ENCODE data around the gene WAC. TPM values are rescaled to one million over a fixed set of nuclear protein-coding genes. Genes with fewer than 3 reads are reported as not detected.
"Not testable (repeated sequence)": the region's sequence is repeated elsewhere in the genome, so short reads cannot be mapped to it uniquely, and the experiment has no call there.

WAC gene, protein sequence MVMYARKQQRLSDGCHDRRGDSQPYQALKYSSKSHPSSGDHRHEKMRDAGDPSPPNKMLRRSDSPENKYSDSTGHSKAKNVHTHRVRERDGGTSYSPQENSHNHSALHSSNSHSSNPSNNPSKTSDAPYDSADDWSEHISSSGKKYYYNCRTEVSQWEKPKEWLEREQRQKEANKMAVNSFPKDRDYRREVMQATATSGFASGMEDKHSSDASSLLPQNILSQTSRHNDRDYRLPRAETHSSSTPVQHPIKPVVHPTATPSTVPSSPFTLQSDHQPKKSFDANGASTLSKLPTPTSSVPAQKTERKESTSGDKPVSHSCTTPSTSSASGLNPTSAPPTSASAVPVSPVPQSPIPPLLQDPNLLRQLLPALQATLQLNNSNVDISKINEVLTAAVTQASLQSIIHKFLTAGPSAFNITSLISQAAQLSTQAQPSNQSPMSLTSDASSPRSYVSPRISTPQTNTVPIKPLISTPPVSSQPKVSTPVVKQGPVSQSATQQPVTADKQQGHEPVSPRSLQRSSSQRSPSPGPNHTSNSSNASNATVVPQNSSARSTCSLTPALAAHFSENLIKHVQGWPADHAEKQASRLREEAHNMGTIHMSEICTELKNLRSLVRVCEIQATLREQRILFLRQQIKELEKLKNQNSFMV
- total RNA-seq, result 107 TPM
- long read RNA-seq, full-length matches to known transcripts, result 7 of 64 reads
- long read RNA-seq, partial matches to known transcripts, result 27 of 64 reads
- long read RNA-seq, other reads (novel, unspliced or antisense), result 30 of 64 reads

DNA sequence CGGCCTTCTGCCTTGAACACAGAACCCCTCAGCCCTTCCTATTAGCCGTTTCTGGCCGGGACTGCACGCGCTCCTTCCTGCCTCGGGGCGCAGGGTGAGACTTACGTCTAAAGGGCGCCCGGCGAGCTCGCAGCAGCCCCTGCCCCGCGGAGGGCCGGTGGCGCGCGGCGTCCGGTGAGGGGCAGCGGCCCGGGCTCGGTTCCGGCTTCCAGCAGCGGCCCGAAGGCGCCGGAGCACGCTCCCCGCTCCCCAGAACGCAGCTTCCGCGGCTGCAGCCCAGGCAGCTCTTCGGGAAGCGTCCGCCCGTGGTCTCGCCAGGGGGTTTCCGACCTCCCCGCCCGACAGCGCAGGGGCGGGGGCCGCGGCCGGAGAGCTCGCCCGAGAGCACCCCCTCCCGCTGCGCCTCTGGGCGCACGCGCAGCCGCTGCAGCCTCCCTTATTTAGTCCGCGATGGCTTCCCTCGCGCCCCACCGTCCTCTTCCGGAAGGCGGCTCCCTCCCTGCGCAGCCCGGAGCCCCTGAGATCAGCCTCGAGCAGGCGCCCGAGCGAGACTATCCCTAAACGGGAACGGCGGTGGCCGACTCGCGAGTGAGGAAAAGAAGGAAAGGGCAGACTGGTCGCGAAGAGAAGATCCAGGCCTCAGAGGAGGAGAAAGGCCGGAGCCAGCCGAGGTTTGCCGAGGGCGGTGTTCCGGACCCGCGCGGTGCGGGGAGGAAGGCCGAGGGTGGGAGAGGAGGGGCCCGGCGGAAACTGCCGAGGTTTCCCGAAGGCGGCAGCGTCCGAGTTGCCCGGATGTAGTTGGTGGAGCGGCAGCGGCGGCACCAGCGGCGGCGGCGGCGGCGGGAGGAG is at the start of gene WAC:
TSS of gene WAC (plus strand) at position 782 of the 849 bp plus-strand sequence. CDS start 462 bp downstream, outside the sequence.
- peak; percentile 100 for DNase-seq (ENCODE audit: low spot score)

DNA sequence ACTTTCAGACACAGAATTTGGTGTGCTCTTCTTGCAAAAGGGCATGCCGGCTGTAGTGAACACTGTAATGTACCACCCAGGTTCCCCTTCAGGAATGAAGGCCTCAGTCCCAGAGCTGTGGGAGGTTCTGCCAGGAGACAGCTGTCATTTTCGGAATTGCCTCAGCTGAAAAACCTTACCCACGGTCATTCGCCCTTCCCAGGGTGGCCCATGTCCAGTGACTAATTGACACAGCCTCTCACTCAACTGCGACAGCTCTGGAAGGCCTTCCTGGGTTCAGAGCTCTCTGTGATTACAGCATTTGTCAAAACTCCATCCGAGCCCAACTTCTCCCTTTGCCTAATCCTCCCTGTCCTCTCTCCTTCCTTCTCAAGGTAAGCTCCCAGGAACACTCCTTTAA is 43.7 kb upstream of the WAC start:
- no peak for DNase-seq (ENCODE audit: low spot score)

DNA sequence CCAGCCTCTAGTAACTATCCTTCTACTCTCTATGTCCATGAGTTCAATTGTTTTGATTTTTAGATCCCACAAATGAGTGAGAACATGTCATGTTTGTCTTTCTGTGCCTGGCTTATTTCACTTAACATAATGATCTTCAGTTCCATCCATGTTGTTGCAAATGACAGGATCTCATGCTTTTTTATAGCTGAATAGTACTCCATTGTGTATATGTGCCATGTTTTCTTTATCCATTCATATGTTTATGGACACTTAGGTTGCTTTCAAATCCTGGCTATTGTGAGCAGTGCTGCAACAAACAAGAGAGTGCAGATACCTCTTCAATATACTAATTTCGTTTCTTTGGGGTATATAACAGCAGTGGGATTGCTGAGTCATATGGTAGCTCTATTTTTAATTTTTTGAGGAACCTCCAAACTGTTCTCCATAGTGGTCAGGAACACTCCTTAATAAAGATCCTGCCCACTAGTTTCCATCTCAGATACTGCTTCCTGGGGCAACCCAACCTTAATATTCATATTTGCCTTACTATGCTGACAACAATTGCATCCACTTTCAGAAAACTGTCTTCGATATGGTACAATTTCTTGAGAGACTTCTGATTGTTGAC is 42.6 kb upstream of the WAC start:
- not testable (repeated sequence) for DNase-seq (ENCODE audit: low spot score)

DNA sequence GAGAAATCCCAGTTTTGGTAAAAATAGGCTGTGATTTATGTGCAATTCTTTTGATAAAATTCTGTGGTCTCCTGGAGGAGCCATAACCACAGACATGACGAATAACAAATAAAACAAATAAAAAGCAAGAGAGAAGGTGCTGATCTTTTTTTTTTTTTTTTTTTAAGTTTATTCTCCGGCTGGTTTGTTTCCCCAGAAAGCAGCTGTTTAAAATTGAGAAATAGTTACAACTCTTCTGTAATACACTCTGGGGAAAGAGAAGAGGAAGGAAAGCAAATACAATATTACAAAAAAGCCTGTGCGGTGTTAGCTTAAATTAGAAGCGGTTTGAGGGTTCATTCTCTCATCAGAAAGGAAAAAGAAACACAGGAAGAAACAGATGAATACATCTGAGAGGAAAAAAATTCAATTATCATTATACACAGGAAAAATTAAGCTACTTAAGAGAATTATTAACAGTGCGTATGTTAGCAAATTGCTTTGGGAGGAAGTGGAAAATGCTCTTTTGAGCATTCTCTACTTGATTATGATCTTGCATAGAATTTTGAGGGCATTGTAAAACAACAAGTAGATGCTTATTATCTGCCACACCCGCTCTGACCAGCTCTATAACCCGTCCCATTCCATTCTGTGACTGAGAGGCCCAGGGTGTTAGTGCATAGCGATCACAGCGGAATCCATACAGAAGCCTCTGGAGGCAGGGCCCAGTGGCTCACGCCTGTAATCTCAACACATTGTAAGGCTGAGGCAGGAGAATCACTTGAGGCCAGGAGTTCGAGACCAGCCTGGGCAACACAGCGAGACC is 40.6 kb upstream of the WAC start:
- no peak for DNase-seq (ENCODE audit: low spot score)

DNA sequence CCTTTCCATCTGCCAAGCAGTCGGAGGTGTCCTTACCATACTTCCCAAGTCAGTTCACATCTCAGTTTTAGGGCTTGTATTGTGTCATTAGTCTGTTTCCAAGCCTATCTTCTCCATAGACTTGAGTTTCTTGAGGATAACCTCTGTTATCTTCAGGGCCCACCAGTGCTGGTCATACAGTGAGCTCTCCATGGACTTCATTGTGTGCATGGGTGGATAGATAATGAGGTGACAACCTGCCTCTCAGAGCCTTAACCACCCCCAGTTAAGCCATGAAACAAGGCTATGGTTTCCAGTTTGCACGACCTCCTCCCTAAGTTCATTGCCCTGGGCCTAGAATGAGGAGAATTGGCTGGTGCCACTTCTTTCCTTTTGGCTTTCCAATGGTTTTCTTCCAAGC is 38.5 kb upstream of the WAC start:
- DNase-seq (ENCODE audit: low spot score), result no peak

DNA sequence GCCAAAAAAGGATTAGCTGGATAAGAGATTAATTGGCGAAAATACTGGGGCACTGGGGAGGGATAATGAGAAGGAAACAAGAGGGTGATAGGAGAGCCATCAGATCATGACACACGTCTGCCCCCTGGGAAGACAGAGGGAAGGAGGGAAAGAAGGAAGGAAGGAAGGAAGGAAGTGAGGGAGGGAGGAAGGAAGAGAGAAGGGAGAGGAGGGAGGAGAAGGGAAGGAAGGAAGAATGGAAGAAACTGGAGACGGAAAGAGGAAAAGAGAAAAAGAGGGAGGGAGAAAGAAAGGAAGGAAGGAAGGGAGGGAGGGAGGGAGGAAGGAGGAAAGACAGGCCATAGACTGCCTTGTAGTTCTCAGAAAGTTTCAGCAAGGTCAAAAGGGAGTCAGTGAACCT is 37.8 kb upstream of the WAC start:
- DNase-seq (ENCODE audit: low spot score), result no peak

DNA sequence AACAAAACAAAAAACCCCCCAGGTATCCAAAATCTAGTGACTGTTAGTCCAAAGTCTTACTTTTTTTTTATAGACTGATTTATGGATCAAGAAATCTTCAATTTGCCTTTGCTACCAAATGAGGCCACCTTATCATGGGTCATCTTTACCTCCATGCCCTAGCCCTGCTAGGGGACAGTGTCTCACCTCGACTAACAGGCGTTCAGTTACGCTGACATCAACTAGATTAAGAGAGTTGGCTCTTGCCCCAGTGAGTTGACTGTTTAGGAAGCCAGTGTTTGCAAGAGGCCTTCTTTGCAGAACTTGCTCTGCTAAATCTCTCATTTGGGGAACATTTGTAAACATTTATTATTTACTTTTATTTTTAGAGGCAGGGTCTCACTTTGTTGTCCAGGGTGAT is 36.9 kb upstream of the WAC start:
- DNase-seq (ENCODE audit: low spot score), result no peak

DNA sequence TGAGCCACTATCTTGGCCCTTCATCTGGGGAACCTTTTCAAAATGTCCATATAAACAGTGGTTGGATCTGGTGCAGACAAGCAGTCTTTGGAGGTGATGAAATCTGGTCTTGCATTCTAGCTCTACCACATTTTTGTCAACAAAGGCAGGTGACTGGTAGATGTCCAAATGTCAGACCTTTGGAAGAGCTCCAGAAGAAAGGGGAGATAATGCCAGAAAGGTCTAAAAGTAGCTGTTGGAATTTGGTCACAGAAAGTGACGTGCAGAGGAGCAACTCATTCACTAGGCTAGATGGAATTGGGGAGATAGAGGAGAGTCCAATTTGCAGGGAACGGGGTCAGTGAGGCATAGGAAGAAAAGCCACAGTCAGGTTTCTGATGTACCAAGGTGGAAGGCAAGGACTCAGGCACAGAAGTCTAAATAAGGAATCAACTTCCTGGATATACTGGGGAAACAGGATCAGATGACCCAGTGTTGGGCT is 36.4 kb upstream of the WAC start:
- no peak for DNase-seq (ENCODE audit: low spot score)

DNA sequence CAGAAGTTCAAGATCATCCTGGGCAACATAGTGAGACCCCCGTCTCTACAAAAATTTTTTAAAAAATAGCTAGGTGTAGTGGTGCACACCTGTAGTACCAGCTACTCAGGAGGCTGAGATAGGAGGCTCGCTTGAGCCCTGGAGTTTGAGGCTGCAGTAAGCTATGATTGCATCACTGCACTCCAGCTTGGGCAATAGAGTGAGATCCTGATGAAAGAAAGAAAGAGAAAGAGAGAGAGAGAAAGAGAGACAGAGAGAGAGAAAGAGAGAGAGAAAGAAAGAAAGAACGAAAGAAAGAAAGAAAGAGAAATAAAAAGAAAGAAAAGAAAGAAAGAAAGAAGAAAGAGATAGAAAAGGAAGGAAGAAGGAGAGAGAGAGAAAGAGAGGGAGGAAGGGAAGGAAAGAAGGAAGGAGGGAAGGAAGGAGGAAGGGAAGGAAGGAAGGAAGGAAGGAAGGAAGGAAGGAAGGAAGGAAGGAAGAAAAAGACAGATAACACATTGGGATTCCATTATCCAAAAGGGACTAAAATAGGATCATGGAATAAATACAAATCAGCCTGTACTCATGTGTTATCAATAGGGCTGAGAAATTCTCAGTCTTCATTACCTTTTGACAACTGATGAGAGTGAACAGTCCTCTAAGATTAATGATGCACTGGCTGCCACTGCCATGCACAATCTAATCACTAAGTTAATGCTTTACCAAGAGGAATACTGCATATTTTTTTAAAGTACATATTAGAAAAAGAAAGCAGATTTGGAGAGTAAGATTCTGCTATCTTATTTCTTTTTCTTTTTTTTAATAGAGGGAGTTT is 35.4 kb upstream of the WAC start:
- DNase-seq (ENCODE audit: low spot score), result no peak

DNA sequence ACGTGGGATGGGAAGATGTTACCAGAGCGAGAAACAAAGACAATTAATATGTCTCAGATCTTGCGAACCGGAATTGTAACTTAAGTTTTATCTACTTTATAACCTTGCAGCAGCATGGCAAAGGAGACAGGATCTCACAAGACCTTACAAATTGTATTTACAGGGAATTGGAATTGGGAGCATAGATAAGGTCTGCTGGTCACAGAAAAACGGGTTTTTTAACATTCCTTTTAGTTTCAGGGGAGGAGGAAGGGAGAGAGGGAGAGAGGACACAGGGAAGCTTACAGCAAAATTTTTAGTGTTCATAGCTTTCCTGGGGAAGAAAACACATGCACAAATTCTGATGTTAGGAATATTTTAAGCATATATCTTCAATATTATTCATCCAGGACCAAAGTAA is 32.7 kb upstream of the WAC start:
- DNase-seq (ENCODE audit: low spot score), result not testable (repeated sequence)

DNA sequence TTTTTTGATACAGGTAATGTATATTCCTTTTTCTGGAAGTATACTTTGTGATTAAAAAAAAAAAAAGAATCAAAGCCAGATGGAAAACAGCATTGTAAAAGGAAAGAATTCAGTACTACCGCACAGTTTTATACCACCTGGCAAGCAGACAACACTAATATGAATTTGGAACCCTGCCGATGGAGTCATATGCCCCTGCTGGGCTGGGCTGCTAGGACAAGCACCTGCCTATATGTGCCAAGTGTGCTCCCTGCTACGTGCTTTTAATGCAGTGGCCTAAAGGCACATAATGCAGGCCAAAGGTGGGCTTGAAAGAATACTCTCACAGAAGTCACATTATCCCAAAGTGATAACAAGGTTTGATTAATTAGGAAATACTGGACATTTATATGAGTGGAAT is 29.8 kb upstream of the WAC start:
- DNase-seq (ENCODE audit: low spot score), result no peak

DNA sequence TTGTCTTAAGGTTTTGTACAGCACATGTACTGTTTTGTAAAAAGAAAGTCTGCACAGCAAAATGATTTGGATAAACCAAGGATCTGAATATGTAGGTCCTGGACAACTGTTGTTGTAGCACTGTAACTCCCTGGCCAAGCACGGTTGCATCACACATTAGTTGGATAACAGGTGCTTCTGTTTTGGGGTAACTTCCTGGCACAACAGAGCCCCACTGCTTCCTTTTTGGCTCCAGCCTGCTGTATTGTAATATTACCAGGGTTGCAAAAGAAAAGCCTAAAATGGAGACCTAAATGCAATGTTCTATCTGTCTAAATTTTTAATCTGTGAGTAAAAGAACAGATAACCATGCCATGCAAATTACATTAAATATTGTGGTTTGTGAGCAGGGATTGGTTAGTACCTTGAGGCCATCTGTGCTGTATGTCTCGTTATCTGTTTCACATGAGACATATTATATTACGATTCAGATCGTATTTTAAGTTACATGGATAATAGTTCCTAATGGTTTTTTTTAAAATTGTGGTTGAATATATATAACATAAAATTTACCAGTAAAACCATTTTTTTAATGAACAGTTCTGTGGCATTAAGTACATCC is 27.5 kb upstream of the WAC start:
- DNase-seq (ENCODE audit: low spot score), result no peak

DNA sequence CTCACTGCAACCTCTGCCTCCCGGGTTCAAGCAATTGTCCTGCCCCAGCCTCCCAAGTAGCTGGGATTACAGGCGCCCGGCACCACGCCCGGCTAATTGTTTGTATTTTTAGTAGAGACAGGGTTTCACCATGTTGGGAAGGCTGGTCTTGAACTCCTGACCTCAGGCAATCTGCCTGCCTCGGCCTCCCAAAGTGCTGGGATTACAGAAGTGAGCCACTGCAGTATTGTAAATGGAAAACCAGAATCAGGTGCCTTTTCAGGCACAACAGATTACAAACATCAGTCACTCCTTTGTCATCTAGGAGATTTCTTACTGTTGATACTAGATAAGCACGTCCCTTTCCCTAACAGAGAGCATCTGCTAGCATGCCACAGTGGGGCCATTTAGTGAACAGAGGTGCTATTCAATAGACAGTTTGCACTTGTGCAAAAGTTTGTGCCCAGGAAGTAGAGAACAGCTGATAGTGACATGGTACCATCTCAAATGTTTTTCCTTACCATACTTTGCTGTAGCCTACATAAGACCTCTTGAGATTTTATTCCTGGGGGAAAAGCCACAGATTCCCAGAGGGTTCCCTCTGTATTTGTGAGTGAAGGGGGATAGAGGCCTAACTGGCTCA is 24.5 kb upstream of the WAC start:
- DNase-seq (ENCODE audit: low spot score), result no peak

DNA sequence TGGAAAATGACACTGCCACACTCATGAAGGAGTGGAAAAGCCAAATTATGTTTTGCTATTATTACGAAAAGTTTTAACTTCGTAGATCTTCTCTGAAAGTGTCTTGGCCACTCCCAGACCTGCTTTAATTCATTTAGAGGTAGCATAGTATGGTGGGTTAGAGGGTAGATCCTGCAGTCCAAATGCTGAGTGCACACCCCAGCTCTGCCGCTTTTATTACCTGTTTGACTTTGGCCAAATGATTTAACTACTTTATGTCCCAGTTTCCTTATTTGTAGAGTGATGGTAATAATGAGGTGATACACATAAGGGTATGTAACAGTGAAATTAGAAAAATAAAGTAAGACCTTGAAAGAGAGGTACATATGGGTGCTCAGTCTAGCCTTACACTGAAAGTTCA is 23.6 kb upstream of the WAC start:
- DNase-seq (ENCODE audit: low spot score), result no peak

DNA sequence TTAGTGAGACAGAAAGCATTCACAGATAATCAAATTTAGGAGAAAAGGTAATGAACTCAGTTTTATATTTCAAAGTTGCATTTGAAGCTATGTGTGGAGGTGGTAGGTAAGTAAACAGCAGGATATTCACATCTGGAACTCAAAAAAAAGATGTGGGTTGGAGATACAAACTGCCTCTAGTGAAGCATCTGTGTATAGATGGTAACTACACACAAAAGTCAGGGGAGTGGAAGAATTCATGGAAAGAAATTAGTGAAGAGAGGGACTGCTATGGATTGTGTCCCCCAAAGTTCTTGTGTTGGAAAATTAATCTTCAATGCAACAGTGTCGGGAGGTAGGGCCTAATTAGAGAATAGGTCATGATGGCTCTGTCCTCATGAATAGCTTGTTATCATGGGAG is 18.3 kb upstream of the WAC start:
- no peak for DNase-seq (ENCODE audit: low spot score)

DNA sequence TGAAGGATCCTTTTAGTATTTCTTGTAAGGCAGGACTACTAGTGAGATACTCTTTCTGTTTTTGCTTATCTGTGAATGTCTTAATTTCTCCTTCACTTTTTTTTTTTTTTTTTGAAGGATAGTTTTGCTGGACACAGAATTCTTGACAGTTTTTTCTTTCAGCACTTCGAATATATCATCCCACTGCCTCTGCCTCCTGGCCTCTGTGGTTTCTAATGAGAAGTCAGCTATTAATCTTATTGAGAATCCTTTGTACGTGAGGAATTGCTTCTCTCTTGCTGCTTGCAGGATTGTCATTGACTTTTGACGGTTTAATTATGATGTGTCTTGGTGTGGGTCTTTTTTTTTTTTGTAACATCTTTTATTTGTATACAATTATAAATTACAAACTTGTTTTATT is 12.6 kb upstream of the WAC start:
- DNase-seq (ENCODE audit: low spot score), result no peak

DNA sequence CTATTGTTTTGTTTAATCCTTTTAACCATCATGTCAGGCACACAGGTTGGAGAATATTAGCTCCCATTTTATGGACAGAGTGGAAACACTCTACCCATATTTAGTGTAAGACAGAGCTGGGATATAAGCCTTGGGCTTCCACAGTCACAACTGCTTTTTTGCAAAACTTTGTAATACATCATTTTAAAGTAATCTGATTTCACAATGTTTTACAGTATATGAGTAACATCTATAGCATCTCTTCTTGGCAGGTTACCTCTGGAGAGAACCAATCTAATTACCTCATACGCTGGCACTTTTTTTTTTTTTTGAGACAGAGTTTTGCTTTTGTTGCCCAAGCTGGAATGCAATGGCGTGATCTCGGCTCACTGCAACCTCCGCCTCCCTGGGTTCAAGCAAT is 12.1 kb upstream of the WAC start:
- DNase-seq (ENCODE audit: low spot score), result not testable (repeated sequence)

DNA sequence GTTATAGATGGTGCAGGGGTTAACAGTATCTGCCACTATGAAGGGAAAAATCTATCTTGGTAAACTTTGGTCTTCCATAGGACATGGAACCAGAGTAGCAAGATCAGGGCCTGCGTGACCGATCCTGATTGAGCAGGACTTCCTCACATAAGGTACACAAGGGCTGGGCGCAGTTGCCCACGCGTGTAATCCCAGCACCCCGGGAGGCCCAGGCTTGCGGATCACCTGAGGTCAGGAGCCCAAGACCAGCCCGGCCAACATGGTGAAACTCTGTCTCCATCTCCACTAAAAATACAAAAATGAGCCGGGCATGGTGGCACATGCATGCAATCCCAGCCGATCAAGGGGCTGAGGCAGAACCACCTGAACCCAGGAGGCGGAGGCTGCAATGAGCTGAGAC is 11.0 kb upstream of the WAC start:
- not testable (repeated sequence) for DNase-seq (ENCODE audit: low spot score)

All from mesenteric fat pad (tissue), 1 donor.